ENCODE results near the gene ARTN.
A peak's percentile ranks its signal among the peaks of the same experiment; 100 is the strongest.

ARTN gene

GRCh38 chr1:43947874-43948437 lies 14.4 kb downstream of the ARTN start:
- no peak for DNase-seq

- DNase-seq = no peak
Observed at GRCh38 chr1:43949678-43950077, 16.1 kb downstream of the ARTN start.

- DNase-seq = no peak
Observed at GRCh38 chr1:43951021-43951985, 17.7 kb downstream of the ARTN start.

DNA sequence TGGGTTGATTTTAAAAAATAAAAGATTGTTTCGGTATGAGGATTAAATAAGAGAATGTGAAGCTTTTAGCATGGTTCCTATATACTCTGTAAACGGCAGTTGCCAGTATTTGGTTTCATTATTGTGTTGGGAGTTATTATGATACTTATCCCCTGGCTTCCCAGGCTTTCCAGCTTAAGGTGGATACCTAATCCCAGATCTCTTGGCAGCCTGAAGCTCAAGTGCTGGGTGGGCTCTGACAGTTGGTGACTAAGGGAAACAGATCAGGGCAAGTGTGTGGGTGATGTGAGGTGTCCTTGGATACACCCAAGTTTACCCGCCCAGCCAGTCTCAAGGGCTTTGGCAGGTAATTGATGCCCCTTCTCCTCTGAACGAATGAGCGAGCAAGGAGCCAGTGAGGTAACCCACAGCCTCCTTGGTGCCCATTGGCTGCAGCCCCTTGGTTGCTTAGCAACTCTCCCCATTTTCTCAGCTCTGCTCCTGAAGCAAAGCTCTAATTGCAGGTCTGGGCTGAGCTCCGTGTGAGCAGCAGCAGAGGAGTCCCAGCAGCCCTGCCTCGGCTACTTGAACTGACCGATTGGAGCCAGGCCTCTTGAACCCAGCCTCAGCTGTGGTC lies 19.2 kb downstream of the ARTN start:
- no peak for DNase-seq

DNA sequence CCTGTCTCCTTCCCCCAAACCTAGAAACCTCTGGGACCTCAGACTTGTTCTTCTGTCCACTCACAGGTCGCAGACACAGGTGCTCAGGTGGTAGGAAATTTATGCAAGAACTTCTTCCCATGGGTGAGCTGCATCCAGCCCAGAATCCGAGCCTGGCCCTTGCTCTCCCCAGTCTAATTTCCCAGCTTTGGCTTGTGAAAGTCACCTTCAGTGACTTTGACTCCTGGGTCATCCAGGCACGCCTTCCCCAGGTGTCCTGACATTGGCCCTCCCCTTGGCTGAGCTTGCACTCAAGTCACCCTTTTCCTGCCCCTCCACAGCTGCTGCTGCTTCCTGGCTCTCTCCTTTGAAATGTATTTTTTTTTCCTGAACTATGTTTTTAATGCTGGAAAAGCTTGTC lies 19.8 kb downstream of the ARTN start:
- no peak for DNase-seq

GRCh38 chr1:43954036-43954435 lies 20.4 kb downstream of the ARTN start:
- DNase-seq = no peak

DNA sequence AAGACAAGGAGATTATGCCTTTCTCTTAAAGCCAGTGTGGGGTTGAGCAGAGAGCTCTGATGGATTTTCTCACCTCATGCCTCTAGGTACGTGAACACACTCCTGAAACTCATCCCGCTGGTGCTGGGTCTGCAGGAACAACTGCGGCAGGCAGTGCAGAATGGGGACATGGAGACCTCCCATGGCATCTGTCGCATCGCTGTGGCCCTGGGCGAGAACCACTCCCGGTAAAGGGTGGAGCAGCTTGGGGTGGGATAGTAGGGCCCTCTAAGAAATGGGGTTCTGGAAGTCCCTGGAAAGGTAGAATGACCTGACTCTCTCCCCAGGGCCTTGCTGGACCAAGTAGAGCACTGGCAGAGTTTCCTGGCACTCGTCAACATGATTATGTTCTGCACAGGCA lies 22.6 kb downstream of the ARTN start:
- no peak for DNase-seq

DNA sequence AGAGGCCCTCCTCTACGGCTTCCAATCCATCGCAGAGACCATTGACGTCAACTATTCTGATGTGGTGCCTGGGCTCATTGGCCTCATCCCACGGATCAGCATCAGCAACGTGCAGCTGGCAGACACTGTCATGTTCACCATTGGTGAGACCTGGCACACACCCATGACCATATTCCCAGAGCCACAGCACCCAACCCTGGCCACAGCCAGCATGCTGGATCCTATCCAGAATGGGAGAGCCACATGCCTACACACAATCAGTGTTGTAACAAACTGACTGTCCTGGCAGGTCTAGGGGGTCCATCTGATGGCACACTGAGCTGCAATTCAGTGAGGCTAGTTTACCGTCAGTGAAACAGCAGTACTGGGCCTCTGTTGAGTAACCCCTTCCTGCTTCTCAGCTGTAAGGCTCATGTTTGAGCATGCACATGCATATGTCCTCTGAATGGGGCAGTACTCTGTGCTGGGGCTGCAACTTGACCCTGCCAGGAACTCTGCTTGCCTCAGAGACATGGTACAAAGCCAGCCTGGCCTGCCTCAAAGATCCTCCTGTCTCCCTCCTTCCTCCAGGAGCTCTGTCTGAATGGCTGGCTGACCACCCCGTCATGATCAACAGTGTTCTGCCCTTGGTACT lies 23.9 kb downstream of the ARTN start:
- DNase-seq = no peak

DNA sequence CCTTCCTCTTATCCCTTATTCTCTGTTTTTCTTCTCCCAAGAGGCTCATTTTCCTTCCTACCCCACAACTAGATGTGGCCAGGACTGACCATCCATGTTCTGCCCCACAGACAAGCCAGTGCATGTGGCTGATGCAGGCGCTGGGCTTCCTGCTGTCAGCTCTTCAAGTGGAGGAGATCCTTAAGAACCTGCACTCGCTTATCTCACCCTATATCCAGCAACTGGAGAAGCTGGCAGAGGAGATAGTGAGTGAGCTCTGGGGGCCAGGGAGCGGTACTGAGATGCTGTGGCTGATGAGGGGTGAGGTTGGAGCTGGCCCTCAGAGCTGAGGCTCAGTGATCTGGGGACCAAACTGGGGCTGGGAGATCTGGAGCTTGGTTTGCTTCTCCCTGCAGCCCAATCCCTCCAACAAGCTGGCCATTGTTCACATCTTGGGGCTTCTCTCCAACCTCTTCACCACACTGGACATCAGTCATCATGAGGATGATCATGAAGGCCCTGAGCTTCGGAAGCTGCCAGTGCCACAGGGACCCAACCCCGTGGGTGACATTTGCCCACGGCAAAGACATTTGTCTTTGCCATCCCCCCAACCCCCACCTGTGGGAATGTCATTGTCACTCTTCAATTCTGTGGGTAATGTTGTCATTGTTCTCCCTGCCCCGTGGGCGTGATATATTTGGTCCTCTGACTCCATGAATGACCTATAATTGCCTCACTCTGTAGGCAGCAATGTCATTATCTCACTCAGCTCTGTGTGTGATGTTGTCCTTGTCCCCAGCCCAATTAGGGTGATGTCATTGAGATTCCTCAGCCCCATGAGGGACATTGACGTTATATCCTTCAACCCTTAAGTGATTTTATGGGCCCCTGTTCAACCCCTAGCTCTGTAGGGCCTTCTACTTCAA lies 25.0 kb downstream of the ARTN start:
- DNase-seq = no peak

DNA sequence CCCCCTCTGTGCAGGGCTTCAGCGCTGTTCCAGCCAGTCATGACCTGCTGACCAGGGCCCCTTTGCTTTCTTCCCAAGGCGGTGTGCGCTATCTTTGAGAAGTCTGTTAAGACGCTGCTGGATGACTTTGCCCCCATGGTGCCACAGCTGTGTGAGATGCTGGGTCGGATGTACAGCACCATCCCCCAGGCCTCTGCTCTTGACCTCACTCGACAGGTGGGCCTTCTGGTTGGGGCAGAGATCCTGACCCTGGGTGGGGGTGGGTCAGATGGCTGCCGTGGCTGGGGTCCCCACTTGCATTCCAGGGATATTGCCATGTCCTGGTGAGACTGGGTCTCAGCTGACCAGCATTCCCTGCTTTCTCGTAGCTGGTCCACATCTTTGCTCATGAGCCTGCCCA lies 27.2 kb downstream of the ARTN start:
- no peak for DNase-seq

DNA sequence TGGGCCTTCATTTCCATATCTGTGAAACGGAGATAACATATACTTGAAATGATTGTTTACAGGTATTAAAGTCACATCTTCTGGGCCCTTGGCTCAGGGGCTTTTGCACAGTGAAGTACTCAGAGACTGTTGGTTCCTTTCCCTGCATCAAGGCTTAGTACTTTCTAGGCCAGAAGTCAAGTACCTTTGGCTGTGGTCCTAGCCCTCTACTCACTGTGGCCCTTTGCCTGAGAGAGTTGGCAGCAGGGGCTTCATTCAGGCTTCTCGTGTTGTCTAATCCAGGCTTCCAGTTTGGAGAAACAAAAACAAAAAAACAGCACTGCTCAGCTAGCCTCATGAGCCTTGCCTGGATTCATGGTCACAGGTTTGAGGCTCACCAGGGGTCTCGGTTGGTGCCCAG lies 28.1 kb downstream of the ARTN start:
- no peak for DNase-seq

DNA sequence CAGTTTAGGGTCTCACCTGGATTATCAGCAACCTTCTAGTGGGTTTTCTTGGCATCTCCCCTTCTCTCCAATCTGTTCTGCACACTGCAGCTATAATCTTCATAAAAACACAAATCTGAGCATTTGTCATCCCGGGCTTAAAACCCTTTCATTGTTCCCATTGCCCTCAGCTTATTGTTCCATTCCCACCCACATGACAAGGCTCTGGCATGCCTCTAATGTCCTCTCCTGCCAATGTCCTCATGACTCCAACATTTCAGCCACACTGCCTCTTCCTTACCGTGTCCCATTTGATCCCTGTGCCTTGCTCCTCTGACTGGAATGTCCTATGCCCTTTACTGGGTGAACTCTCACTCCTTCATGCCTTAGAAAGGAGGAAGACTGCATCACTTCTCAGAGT lies 28.7 kb downstream of the ARTN start:
- no peak for DNase-seq

GRCh38 chr1:43963006-43963405 lies 29.4 kb downstream of the ARTN start:
- no peak for DNase-seq

DNA sequence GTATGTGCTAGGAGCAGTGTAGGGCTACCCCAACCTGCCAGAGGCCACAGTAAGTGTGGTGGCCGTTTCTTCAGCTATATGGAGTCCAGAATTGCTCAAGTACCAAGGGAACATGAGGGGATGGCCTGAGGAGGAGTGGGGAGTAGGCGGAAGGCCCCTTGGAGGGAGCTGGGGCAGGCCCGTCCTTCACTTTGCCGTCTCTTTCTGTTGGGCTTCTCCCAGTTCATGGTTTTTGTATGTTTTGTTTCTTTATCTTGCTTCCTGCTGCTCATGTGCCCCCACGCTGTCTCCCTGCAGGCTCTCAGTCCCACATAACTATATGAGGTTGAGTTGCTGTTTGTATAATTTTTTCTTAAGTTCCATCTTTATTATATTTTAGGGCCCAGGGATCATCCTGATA lies 30.3 kb downstream of the ARTN start:
- DNase-seq = no peak

DNA sequence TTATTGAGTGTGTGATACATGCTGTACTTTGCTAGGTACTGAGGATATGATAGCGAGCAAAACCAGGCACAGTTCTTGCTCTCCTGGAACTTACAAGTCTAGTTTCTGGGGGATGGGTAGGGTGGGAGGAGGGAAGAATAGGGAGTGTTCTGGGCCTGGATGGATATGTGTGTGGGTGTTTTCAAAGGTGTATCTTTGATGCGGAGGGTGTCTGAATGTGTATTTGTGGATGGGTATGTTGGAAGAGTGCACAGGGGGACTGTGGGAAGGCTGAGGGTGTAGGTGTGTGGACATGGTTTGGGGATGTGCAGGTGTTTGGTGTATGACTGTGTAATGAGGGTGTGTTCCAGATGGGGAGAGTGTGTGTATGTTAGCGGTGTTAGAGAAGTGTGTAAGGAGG lies 31.7 kb downstream of the ARTN start:
- DNase-seq = no peak

DNA sequence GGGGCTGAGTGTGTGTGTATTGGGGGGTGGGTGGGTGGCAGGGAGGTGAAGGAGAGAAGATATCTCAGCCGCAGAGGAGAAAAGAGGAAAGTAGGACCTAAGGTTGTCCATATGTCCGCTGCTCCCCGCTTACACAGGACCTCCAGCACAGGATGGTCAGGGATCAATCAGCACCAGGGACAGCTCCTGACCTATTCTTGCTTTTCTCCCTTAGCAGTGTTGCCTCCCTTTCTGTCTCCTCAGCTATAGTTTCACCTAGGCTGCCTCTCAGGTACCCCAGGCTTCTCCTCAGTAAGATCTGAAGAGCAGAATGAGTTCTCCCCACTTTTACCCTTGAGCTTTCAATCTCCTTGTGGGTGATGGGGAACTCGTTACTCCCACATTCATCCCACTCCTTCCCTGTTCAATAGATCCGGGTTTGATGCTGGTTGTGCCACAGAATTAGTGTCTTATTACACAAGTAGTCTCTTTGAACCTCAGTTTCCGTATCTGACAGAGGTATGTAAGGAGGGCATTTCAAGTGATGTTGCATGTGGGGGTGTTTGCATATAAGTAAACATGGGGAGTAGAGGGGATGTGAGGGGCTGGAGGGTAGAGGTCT lies 34.8 kb downstream of the ARTN start:
- DNase-seq = peak in 1 of 2 experiments; percentile 32

GRCh38 chr1:43969416-43969745 lies 35.8 kb downstream of the ARTN start:
- no peak for DNase-seq

GRCh38 chr1:43969746-43970466 lies 36.3 kb downstream of the ARTN start, which contains the start of gene DPH2:
DPH2 (plus strand) TSS chr1:43970010; CDS start chr1:43970176, 166 bp downstream.
- DNase-seq = peak; percentile 97 to 98

GRCh38 chr1:43970502-43970901 lies 36.9 kb downstream of the ARTN start:
- no peak for DNase-seq

DNA sequence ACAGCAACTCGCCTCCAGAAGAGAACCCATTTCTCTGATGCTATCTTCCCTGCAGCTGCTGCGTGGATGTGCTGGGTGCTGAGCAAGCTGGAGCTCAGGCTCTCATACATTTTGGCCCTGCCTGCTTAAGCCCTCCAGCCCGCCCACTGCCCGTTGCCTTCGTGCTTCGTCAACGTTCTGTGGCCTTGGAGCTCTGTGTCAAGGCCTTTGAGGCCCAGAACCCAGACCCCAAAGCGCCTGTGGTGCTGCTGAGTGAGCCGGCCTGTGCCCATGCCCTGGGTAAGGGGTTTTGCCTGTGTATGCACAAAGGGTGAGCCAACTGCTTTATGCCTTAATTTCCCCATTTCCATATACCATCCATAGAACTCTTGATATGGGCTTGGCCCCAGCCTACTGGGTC lies 37.3 kb downstream of the ARTN start:
- DNase-seq = no peak

DNA sequence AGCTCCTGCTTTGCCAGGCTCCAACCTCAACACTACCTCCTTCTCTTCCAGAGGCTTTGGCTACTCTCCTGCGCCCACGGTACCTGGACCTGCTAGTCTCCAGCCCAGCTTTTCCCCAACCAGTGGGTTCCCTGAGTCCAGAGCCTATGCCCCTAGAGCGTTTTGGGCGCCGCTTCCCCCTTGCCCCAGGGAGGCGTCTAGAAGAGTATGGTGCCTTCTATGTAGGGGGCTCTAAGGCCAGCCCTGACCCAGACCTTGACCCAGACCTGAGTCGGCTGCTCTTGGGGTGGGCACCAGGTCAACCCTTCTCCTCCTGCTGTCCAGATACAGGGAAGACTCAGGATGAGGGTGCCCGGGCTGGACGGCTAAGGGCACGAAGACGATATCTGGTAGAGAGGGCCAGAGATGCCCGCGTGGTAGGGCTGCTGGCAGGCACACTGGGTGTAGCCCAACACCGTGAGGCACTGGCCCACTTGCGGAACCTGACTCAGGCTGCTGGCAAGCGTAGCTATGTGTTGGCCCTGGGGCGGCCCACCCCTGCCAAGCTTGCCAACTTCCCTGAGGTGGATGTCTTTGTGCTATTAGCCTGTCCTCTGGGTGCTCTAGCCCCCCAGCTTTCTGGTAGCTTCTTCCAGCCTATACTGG lies 37.9 kb downstream of the ARTN start:
- DNase-seq = no peak

Data from activated CD4-positive, alpha-beta T cell treated with anti-CD3 and anti-CD28 coated beads, Interleukin-2, amount 50 U/mL, for 48 hours (primary cell).